Measurements from ENCODE around the gene TMEM240. TPM values are rescaled to one million over a fixed set of nuclear protein-coding genes. Genes with fewer than 3 reads are reported as not detected.
"Not testable (repeated sequence)": the region's sequence is repeated elsewhere in the genome, so short reads cannot be mapped to it uniquely, and the experiment has no call there.

TMEM240 gene
- total RNA-seq, 2 donors from 2014 or later = 3.9 to 7.8 TPM

- no peak for DNase-seq (ENCODE audit: low spot score)
- intact Hi-C loops (cut with DNase I) = no loop called here
Measured at GRCh38 chr1:1542766-1543705, 2.6 kb upstream of the TMEM240 start.

GRCh38 chr1:1541956-1542765 is 1.7 kb upstream of the TMEM240 start:
- DNase-seq (ENCODE audit: low spot score) = no peak
- intact Hi-C loops (cut with DNase I) = no loop called here

- intact Hi-C loops (cut with DNase I) = no loop called here
- no peak for DNase-seq (ENCODE audit: low spot score)
Measured at GRCh38 chr1:1540818-1541628, 599 bp upstream of the TMEM240 start.

- intact Hi-C loops (cut with DNase I) = no loop called here
- DNase-seq (ENCODE audit: low spot score) = no peak
Measured at GRCh38 chr1:1539310-1540089, 924 bp downstream of the TMEM240 start.

- no peak for DNase-seq (ENCODE audit: low spot score)
- intact Hi-C loops (cut with DNase I) = no loop called here
Measured at GRCh38 chr1:1538989-1539309, 1.5 kb downstream of the TMEM240 start.

GRCh38 chr1:1538334-1538733 is 2.1 kb downstream of the TMEM240 start:
- intact Hi-C loops (cut with DNase I) = no loop called here
- DNase-seq (ENCODE audit: low spot score) = no peak

GRCh38 chr1:1537626-1538250 is 2.7 kb downstream of the TMEM240 start:
- DNase-seq (ENCODE audit: low spot score) = no peak
- intact Hi-C loops (cut with DNase I) = no loop called here

GRCh38 chr1:1536938-1537546 is 3.4 kb downstream of the TMEM240 start:
- intact Hi-C loops (cut with DNase I) = no loop called here
- no peak for DNase-seq (ENCODE audit: low spot score)

- DNase-seq (ENCODE audit: low spot score) = no peak
- intact Hi-C loops (cut with DNase I) = no loop called here
Measured at GRCh38 chr1:1536019-1536937, 4.1 kb downstream of the TMEM240 start.

GRCh38 chr1:1535201-1536018 is 5.0 kb downstream of the TMEM240 start:
- no peak for DNase-seq (ENCODE audit: low spot score)
- intact Hi-C loops (cut with DNase I) = no loop called here

- DNase-seq (ENCODE audit: low spot score) = no peak
- intact Hi-C loops (cut with DNase I) = no loop called here
Measured at GRCh38 chr1:1534401-1535154, 5.8 kb downstream of the TMEM240 start.

GRCh38 chr1:1533894-1534291 is 6.5 kb downstream of the TMEM240 start:
- DNase-seq (ENCODE audit: low spot score); intact Hi-C loops (cut with DNase I): not testable (repeated sequence)

- intact Hi-C loops (cut with DNase I); DNase-seq (ENCODE audit: low spot score): not testable (repeated sequence)
Measured at GRCh38 chr1:1533176-1533893, 7.1 kb downstream of the TMEM240 start.

GRCh38 chr1:1531947-1532346 is 8.5 kb downstream of the TMEM240 start:
- DNase-seq (ENCODE audit: low spot score) = no peak
- intact Hi-C loops (cut with DNase I) = no loop called here

- intact Hi-C loops (cut with DNase I) = no loop called here
- no peak for DNase-seq (ENCODE audit: low spot score)
Measured at GRCh38 chr1:1529936-1530335, 10.5 kb downstream of the TMEM240 start.

All from posterior vena cava (tissue), 2 donors.